ENCODE data around the gene CES5A.
"Not testable (repeated sequence)": the region's sequence is repeated elsewhere in the genome, so short reads cannot be mapped to it uniquely, and the experiment has no call there.

The CES5A gene

GRCh38 chr16:55861288-55861687 is 13.9 kb downstream of the CES5A start:
- H3K79me2 ChIP-seq, result no peaks in the 10 kb centered on the region
- H3K9ac ChIP-seq, result no peak overlapping the region
- H3K27ac ChIP-seq, result no peak overlapping the region
- no peak overlapping the region for H3K4me2 ChIP-seq (ENCODE audit: low read length)
- H3K9me3 ChIP-seq (ENCODE audit: control insufficient read depth, low read length), result no peaks in the 10 kb centered on the region
- no peaks in the 10 kb centered on the region for H3K36me3 ChIP-seq (ENCODE audit: control insufficient read depth, insufficient read depth, low read length)
- no peak overlapping the region for H2AFZ ChIP-seq
- H3K4me3 ChIP-seq (ENCODE audit: low read depth, low read length), result no peak overlapping the region
- no peaks in the 10 kb centered on the region for H3K4me1 ChIP-seq
- TF ChIP-seq, protein P1, sequence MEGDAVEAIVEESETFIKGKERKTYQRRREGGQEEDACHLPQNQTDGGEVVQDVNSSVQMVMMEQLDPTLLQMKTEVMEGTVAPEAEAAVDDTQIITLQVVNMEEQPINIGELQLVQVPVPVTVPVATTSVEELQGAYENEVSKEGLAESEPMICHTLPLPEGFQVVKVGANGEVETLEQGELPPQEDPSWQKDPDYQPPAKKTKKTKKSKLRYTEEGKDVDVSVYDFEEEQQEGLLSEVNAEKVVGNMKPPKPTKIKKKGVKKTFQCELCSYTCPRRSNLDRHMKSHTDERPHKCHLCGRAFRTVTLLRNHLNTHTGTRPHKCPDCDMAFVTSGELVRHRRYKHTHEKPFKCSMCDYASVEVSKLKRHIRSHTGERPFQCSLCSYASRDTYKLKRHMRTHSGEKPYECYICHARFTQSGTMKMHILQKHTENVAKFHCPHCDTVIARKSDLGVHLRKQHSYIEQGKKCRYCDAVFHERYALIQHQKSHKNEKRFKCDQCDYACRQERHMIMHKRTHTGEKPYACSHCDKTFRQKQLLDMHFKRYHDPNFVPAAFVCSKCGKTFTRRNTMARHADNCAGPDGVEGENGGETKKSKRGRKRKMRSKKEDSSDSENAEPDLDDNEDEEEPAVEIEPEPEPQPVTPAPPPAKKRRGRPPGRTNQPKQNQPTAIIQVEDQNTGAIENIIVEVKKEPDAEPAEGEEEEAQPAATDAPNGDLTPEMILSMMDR (IDR thresholded peaks at IDR 0.05), result no peak
- no peaks in the 10 kb centered on the region for H3K27me3 ChIP-seq (ENCODE audit: control insufficient read depth, insufficient read depth, low read length)

DNA sequence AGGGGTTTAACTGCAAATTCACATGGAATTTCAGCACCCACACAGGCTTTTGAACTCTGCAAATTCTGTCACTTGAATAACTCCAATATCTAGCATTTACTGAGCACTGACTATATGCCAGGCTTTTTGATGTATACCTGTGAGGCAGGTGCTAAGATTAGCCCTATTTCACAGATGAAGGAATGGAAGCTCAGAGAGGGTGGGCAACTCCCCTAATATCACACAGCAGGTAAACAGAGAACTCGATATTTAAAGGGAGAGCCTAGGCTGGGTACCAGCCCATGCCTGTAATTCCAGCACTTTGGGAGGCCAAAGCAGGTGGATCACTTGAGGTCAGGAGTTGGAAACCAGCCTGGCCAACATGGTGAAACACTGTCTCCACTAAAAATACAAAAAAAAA is 17.5 kb downstream of the CES5A start:
- not testable (repeated sequence) for H3K9me3 ChIP-seq (ENCODE audit: control insufficient read depth, low read length); H2AFZ ChIP-seq; H3K36me3 ChIP-seq (ENCODE audit: control insufficient read depth, insufficient read depth, low read length)

GRCh38 chr16:55856950-55857349 is 18.2 kb downstream of the CES5A start:
- Histone ChIP-seq H3K9ac (no peak overlapping the region), H3K4me2 (ENCODE audit: low read length) (no peak overlapping the region), H3K4me3 (ENCODE audit: low read depth, low read length) (no peak overlapping the region), H3K4me1 (no peaks in the 10 kb centered on the region), H2AFZ (no peak overlapping the region), H3K27me3 (ENCODE audit: control insufficient read depth, insufficient read depth, low read length) (no peaks in the 10 kb centered on the region), H3K36me3 (ENCODE audit: control insufficient read depth, insufficient read depth, low read length) (no peaks in the 10 kb centered on the region), H3K9me3 (ENCODE audit: control insufficient read depth, low read length) (no peaks in the 10 kb centered on the region), H3K27ac (no peak overlapping the region), H3K79me2 (no peaks in the 10 kb centered on the region)
- TF ChIP-seq, protein P1 (IDR thresholded peaks at IDR 0.05), result no peak

More for the DNA sequence above, 17.5 kb downstream of the CES5A start:
- not testable (repeated sequence) for H3K9ac ChIP-seq; H3K27me3 ChIP-seq (ENCODE audit: control insufficient read depth, insufficient read depth, low read length); H3K4me2 ChIP-seq (ENCODE audit: low read length); H3K4me3 ChIP-seq (ENCODE audit: low read depth, low read length); H3K79me2 ChIP-seq; H3K27ac ChIP-seq; H3K4me1 ChIP-seq

GRCh38 chr16:55853114-55853513 is 22.1 kb downstream of the CES5A start:
- TF ChIP-seq, protein P1 (IDR thresholded peaks at IDR 0.05), result no peak
- Histone ChIP-seq H3K4me1 (no peaks in the 10 kb centered on the region), H2AFZ (no peak overlapping the region), H3K27ac (no peak overlapping the region), H3K9me3 (ENCODE audit: control insufficient read depth, low read length) (no peaks in the 10 kb centered on the region), H3K27me3 (ENCODE audit: control insufficient read depth, insufficient read depth, low read length) (no peaks in the 10 kb centered on the region), H3K79me2 (no peaks in the 10 kb centered on the region), H3K4me2 (ENCODE audit: low read length) (no peak overlapping the region), H3K36me3 (ENCODE audit: control insufficient read depth, insufficient read depth, low read length) (no peaks in the 10 kb centered on the region), H3K4me3 (ENCODE audit: low read depth, low read length) (no peak overlapping the region), H3K9ac (no peak overlapping the region)

- H3K4me2 ChIP-seq (ENCODE audit: low read length), result no peak overlapping the region
- H3K9ac ChIP-seq, result no peak overlapping the region
- H3K27me3 ChIP-seq (ENCODE audit: control insufficient read depth, insufficient read depth, low read length), result no peaks in the 10 kb centered on the region
- TF ChIP-seq, protein P1 (IDR thresholded peaks at IDR 0.05), result no peak
- H3K4me1 ChIP-seq, result no peaks in the 10 kb centered on the region
- no peak overlapping the region for H2AFZ ChIP-seq
- no peak overlapping the region for H3K27ac ChIP-seq
- no peaks in the 10 kb centered on the region for H3K79me2 ChIP-seq
- no peaks in the 10 kb centered on the region for H3K9me3 ChIP-seq (ENCODE audit: control insufficient read depth, low read length)
- H3K4me3 ChIP-seq (ENCODE audit: low read depth, low read length), result no peak overlapping the region
- no peaks in the 10 kb centered on the region for H3K36me3 ChIP-seq (ENCODE audit: control insufficient read depth, insufficient read depth, low read length)
These were observed 25.6 kb downstream of the CES5A start for GRCh38 chr16:55849536-55849935.
